NCI-H2196 (cell line): Measurements from ENCODE around the gene FAM107A.

Source experiments
- DNase-seq: peaks from one replicate; lab custom pipeline; 2025; ENCODE audit not compliant: unreplicated experiment; lab: John Stamatoyannopoulos, UW

Gene FAM107A

GRCh38 chr3:58520403-58521335 lies 56.5 kb downstream of the FAM107A start:
- DNase-seq = no peak

- DNase-seq = no peak
Observed at GRCh38 chr3:58519668-58520402, 57.4 kb downstream of the FAM107A start.

GRCh38 chr3:58518291-58518789 lies 58.9 kb downstream of the FAM107A start:
- no peak for DNase-seq

- no peak for DNase-seq
Observed at GRCh38 chr3:58514405-58514804, 62.8 kb downstream of the FAM107A start.
